ENCODE measurements around the gene BRK1.
"Not testable (repeated sequence)": the region's sequence is repeated elsewhere in the genome, so short reads cannot be mapped to it uniquely, and the experiment has no call there.

- TF ChIP-seq POLR2A (IDR thresholded peaks at IDR 0.05; ENCODE audit: low read length); GATA1 (IDR thresholded peaks at IDR 0.05; ENCODE audit: low read depth, low read length): not testable (repeated sequence)
Measured at GRCh38 chr3:10176150-10176549, 60.7 kb downstream of the BRK1 start.
